Motor neuron (in vitro differentiated cells): ENCODE data around the gene CPA2. TPM values are rescaled to one million over a fixed set of nuclear protein-coding genes. Genes with fewer than 3 reads are reported as not detected.
A peak's percentile ranks its signal among the peaks of the same experiment; 100 is the strongest.

ENCODE experiments used
- ATAC-seq, 8 experiments: fragments of 200-7000 bp; cut with Tn5 transposase; replicated peaks in 6 of 8; 2 replicates each; pipeline ENCODE4 v1.8.0; 2021; ENCODE audit warnings: mild to moderate bottlenecking in 8 of 8, moderate library complexity in 8 of 8
- H3K27ac ChIP-seq, 2 donors: fragments of 250-450 bp; sonication (Bioruptor Pico); 2 replicates each; pipeline ENCODE4 v1.9.0; 2021; ENCODE audit warnings: antibody characterized with exemption in 2 of 2, mild to moderate bottlenecking in 2 of 2, moderate library complexity in 1 of 2
- H3K4me1 ChIP-seq, 2 donors: fragments of 250-450 bp; sonication (Bioruptor Pico); replicated peaks in 1 of 2; 2 replicates each; pipeline ENCODE4 v1.6.1; 2021; ENCODE audit warnings: antibody characterized with exemption in 2 of 2, mild to moderate bottlenecking in 2 of 2, moderate library complexity in 1 of 2
- H3K4me3 ChIP-seq, 5 donors: fragments of 250-450 bp; sonication (Bioruptor Pico); 2 replicates each; pipeline ENCODE4 v1.9.0; 2021; ENCODE audit warnings: antibody characterized with exemption in 5 of 5, mild to moderate bottlenecking in 5 of 5, moderate library complexity in 4 of 5
- WGBS, 10 experiments: fragments of 450-650 bp; shearing (Covaris generic); methylation state at CpG; one replicate each; pipeline ENCODE4 v1.0.0; 2022; 5-methylcytosine and 5-hydroxymethylcytosine counted together
- in situ Hi-C, 9 experiments: fragments of 400-800 bp; cut with MboI; loops; one replicate each; pipeline ENCODE4 v1.15.0; 2021; ENCODE audit warnings: low sequenced_read_pairs in 9 of 9, low pct_unique_long_range_greater_than_20kb in 2 of 9; ENCODE audit not compliant: unreplicated experiment in 9 of 9
- total RNA-seq, 8 experiments: library from RNA; unstranded; fragments of 300-600 nt; gene quantifications; 2 replicates each; pipeline versions ENCODE4 v1.2.3 to v1.2.4, GENCODE V29; 2022

CPA2 gene
- total RNA-seq, 8 experiments from 2014 or later = 0.49 to 4.4 (median 0.78) TPM

- Histone ChIP-seq H3K4me1 (peaks cover 6 to 14% of the 10 kb centered on the region in 2 donors), H3K27ac (no peak overlapping the region), H3K4me3 (no peak overlapping the region)
- ATAC-seq = peak in 1 of 8 experiments; percentile 37
- WGBS, 10 experiments = 68 to 100% (median 90%) methylated on average over 2 to 4 of the region's 4 CpGs; no CpG with 5 or more reads in 1 of the 10 experiments
- in situ Hi-C loops = no loop called here
Observed at GRCh38 chr7:130332259-130333053, 65.8 kb downstream of the CPA2 start.

- no peak for ATAC-seq
Observed at GRCh38 chr7:130333832-130334231, 67.2 kb downstream of the CPA2 start.

GRCh38 chr7:130334274-130334673, 67.6 kb downstream of the CPA2 start:
- ATAC-seq = peak in 2 of 8 experiments; percentile 24 to 31
- in situ Hi-C loops = no loop called here
- H3K4me1 ChIP-seq = peaks cover 6 to 14% of the 10 kb centered on the region in 2 donors
- H3K4me3 ChIP-seq = no peak overlapping the region
- H3K27ac ChIP-seq = no peak overlapping the region
- WGBS, 10 experiments = 24 to 100% (median 92%) methylated on average over 2 to 6 of the region's 6 CpGs

More at GRCh38 chr7:130333832-130334231, 67.2 kb downstream of the CPA2 start:
- in situ Hi-C loops = no loop called here
- 60 to 100% (median 76%) methylated on average over 1 to 2 of the region's 2 CpGs; no CpG with 5 or more reads in 2 of the 10 experiments for WGBS, 10 experiments
- no peak overlapping the region for H3K4me3 ChIP-seq
- peaks cover 6 to 14% of the 10 kb centered on the region in 2 donors for H3K4me1 ChIP-seq
- no peak overlapping the region for H3K27ac ChIP-seq

GRCh38 chr7:130337410-130337971, 70.8 kb downstream of the CPA2 start:
- Histone ChIP-seq H3K4me3 (no peak overlapping the region), H3K4me1 (peaks cover 0 to 4% of the 10 kb centered on the region in 2 donors), H3K27ac (no peak overlapping the region)
- no peak for ATAC-seq
- in situ Hi-C loops = no loop called here
- 94 to 100% methylated on average over 1 to 3 of the region's 6 CpGs; no CpG with 5 or more reads in 8 of the 10 experiments for WGBS, 10 experiments

GRCh38 chr7:130338233-130338632, 71.6 kb downstream of the CPA2 start:
- in situ Hi-C loops = no loop called here
- no peaks in the 10 kb centered on the region for H3K4me1 ChIP-seq
- H3K27ac ChIP-seq = no peak overlapping the region
- no peak for ATAC-seq
- H3K4me3 ChIP-seq = no peak overlapping the region
- 59 to 94% (median 80%) methylated on average over 1 to 3 of the region's 3 CpGs; no CpG with 5 or more reads in 1 of the 10 experiments for WGBS, 10 experiments

Other genes with a start within 250 kb of the CPA2 start
- 10 to 100 TPM; 12.3 to 26.1 (median 17.2) TPM for gene ZC3HC1, start 215.5 kb upstream of the CPA2 start, total RNA-seq
- gene KLHDC10, start 196.3 kb upstream of the CPA2 start, total RNA-seq = 10 to 100 TPM; 22.8 to 61.0 (median 40.5) TPM
- 10 to 100 TPM; 18.4 to 30.0 (median 22.6) TPM for gene TMEM209, start 61.5 kb upstream of the CPA2 start, total RNA-seq
- not detected for gene SSMEM1, start 59.0 kb upstream of the CPA2 start, total RNA-seq
- 100 to 1,000 TPM in 1 of 8 experiments, 10 to 100 TPM in 3, under 1 TPM in 4; 0.05 to 538 (median 5.4) TPM for gene CPA4, start 26.3 kb downstream of the CPA2 start, total RNA-seq
- 1 to 10 TPM in 4 of 8 experiments, under 1 TPM in 4; 0.22 to 2.6 (median 1.4) TPM for gene CPA5, start 78.0 kb downstream of the CPA2 start, total RNA-seq
- gene CPA1, start 113.6 kb downstream of the CPA2 start, total RNA-seq = under 1 TPM in 6 of 8 experiments, not detected in 2; 0.18 to 0.91 (median 0.42) TPM
- gene CEP41, start 174.2 kb downstream of the CPA2 start, total RNA-seq = 10 to 100 TPM in 7 of 8 experiments, 1 to 10 TPM in 1; 7.0 to 22.6 (median 17.9) TPM
- 100 to 1,000 TPM in 4 of 8 experiments, 10 to 100 TPM in 4; 17.1 to 438 (median 90.2) TPM for gene MEST, start 225.2 kb downstream of the CPA2 start, total RNA-seq